ENCODE data around the gene TP53I11. TPM values are rescaled to one million over a fixed set of nuclear protein-coding genes. Genes with fewer than 3 reads are reported as not detected.

TP53I11 gene
- total and polyA plus RNA-seq, 8 donors, result 45.7 to 95.5 (median 58.2) TPM

- TF ChIP-seq, protein P1, sequence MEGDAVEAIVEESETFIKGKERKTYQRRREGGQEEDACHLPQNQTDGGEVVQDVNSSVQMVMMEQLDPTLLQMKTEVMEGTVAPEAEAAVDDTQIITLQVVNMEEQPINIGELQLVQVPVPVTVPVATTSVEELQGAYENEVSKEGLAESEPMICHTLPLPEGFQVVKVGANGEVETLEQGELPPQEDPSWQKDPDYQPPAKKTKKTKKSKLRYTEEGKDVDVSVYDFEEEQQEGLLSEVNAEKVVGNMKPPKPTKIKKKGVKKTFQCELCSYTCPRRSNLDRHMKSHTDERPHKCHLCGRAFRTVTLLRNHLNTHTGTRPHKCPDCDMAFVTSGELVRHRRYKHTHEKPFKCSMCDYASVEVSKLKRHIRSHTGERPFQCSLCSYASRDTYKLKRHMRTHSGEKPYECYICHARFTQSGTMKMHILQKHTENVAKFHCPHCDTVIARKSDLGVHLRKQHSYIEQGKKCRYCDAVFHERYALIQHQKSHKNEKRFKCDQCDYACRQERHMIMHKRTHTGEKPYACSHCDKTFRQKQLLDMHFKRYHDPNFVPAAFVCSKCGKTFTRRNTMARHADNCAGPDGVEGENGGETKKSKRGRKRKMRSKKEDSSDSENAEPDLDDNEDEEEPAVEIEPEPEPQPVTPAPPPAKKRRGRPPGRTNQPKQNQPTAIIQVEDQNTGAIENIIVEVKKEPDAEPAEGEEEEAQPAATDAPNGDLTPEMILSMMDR (IDR thresholded peaks at IDR 0.05), result no peak
- Histone ChIP-seq H3K4me1 (peaks cover 8 to 45% of the 10 kb centered on the region in 2 donors), H3K9me3 (no peaks in the 10 kb centered on the region), H3K4me3 (no peak overlapping the region), H3K36me3 (no peaks in the 10 kb centered on the region), H3K27ac (no peak overlapping the region), H3K27me3 (no peaks in the 10 kb centered on the region)
- DNase-seq, result no peak
- no peak for ATAC-seq
- intact Hi-C loops (cut with DNase I), result no loop called here
Observed at GRCh38 chr11:44957776-44958564, 7.3 kb upstream of the TP53I11 start.

- TF ChIP-seq, protein P1 (IDR thresholded peaks at IDR 0.05), result no peak
- DNase-seq (no peak), ATAC-seq (no peak)
- no peaks in the 10 kb centered on the region for H3K27me3 ChIP-seq
- H3K9me3 ChIP-seq, result no peaks in the 10 kb centered on the region
- H3K27ac ChIP-seq, result no peak overlapping the region
- intact Hi-C loops (cut with DNase I), result no loop called here
- H3K36me3 ChIP-seq, result no peaks in the 10 kb centered on the region
- no peak overlapping the region for H3K4me3 ChIP-seq
- H3K4me1 ChIP-seq, result peaks cover 8 to 51% of the 10 kb centered on the region in 2 donors
Observed at GRCh38 chr11:44957040-44957515, 6.4 kb upstream of the TP53I11 start.

DNA sequence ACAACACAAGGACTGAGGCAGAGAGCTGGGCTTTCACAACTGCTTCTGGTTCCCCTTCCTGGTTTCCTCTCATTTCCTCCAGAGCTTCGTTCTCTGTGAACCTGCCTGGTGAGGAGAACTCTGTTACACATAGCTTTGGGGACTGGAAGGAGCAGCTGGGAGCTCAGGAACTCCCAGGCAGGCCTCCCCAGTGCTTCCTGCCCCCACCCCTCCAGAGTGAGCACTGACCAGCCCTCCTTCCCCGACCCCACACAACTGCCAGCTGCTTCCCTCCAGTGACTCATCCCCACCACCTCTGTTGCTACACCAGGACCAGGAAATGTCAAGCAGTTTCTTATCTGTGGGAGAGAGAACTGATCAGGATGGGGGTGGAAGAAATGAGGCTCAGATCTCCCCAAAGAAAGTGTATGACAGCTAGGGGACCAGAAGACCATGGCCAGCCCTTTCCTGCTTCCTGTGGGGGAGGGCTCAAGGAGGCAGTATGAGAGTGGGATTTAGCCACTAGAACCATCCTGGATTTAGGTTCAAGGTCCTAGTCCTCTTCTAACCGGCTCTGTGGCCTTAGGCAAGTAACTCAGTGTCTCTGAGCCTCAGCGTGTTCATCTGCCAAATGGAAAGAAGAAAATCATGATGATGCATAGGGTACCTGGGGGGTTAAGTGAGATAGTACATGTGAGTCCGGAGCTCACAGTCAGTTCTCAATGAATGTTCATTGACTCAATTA, 4.5 kb upstream of the TP53I11 start:
- ATAC-seq (peak; percentile 41), DNase-seq (peak in 3 of 4 donors; percentile 32 to 84 (median 74))
- intact Hi-C loops (cut with DNase I), result no loop called here
- peak overlapping the region; percentile 48 to 87 for H3K27ac ChIP-seq
- no peak overlapping the region for H3K4me3 ChIP-seq
- no peaks in the 10 kb centered on the region for H3K9me3 ChIP-seq
- H3K36me3 ChIP-seq, result no peaks in the 10 kb centered on the region
- no peaks in the 10 kb centered on the region for H3K27me3 ChIP-seq
- H3K4me1 ChIP-seq, result peaks cover 8 to 61% of the 10 kb centered on the region in 2 donors
- TF ChIP-seq, protein P1 (IDR thresholded peaks at IDR 0.05), result no peak

GRCh38 chr11:44954051-44954906, 3.6 kb upstream of the TP53I11 start:
- TF ChIP-seq, protein P1 (IDR thresholded peaks at IDR 0.05), result no peak
- intact Hi-C loops (cut with DNase I), result no loop called here
- Histone ChIP-seq H3K4me1 (peaks cover 8 to 66% of the 10 kb centered on the region in 2 donors), H3K27me3 (peaks cover 0 to 6% of the 10 kb centered on the region in 2 donors), H3K36me3 (no peaks in the 10 kb centered on the region), H3K4me3 (no peak overlapping the region), H3K27ac (peak overlapping the region; percentile 48 to 87), H3K9me3 (no peaks in the 10 kb centered on the region)
- ATAC-seq (no peak), DNase-seq (peak in 1 of 4 donors; percentile 47)
